Measurements from ENCODE around the gene DNMBP.

Gene DNMBP, protein sequence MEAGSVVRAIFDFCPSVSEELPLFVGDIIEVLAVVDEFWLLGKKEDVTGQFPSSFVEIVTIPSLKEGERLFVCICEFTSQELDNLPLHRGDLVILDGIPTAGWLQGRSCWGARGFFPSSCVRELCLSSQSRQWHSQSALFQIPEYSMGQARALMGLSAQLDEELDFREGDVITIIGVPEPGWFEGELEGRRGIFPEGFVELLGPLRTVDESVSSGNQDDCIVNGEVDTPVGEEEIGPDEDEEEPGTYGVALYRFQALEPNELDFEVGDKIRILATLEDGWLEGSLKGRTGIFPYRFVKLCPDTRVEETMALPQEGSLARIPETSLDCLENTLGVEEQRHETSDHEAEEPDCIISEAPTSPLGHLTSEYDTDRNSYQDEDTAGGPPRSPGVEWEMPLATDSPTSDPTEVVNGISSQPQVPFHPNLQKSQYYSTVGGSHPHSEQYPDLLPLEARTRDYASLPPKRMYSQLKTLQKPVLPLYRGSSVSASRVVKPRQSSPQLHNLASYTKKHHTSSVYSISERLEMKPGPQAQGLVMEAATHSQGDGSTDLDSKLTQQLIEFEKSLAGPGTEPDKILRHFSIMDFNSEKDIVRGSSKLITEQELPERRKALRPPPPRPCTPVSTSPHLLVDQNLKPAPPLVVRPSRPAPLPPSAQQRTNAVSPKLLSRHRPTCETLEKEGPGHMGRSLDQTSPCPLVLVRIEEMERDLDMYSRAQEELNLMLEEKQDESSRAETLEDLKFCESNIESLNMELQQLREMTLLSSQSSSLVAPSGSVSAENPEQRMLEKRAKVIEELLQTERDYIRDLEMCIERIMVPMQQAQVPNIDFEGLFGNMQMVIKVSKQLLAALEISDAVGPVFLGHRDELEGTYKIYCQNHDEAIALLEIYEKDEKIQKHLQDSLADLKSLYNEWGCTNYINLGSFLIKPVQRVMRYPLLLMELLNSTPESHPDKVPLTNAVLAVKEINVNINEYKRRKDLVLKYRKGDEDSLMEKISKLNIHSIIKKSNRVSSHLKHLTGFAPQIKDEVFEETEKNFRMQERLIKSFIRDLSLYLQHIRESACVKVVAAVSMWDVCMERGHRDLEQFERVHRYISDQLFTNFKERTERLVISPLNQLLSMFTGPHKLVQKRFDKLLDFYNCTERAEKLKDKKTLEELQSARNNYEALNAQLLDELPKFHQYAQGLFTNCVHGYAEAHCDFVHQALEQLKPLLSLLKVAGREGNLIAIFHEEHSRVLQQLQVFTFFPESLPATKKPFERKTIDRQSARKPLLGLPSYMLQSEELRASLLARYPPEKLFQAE (N-terminal part only)

DNA sequence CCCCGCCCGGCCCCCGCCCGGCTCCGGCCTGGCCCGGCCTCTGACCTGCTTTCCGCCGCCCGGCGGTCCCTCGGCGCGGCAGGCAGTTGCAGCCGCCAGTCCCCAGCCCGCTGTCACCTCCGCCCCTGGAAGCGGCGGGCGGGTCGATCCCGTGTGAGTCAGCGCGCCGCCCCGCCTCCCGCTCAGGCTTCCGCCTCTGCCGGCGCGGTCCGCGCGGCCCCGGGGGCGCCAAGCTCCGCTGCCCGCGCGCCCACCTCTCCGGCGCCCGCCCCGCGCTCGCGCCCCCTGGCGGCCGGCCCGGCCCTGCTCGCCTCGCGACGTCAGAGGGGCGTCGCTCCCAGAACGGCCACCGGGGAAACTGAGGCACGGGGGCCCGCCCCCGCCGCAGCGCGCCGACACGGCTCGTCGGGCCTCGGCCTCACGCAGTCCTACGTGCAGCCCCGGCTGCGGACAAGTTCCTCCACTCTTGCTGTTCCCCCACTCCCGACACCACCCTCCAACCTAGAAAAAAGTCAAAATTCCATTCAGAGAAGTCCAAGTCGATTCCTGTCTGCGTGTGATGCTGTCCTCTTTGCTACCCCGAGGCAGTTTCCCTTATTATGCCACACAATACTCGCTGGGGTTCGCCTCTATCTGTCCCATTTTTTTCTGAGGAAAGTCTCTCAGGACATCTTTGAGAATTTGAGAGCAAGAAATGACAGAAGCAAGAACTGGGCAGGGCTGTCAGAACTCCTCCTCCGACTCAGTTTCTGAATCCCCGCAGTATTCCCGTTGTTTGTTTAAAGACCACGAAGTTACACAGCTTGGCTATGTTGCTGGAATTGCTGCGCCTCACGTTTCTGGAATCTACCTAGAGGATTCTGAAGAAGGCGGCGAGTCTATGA lies at the start of gene DNMBP:
Gene DNMBP, minus strand, starts transcription at position 155 of the 884 bp plus-strand sequence. CDS start 37,823 bp downstream, outside the sequence.
- peak; percentile 100 for DNase-seq (ENCODE audit: low spot score)

DNA sequence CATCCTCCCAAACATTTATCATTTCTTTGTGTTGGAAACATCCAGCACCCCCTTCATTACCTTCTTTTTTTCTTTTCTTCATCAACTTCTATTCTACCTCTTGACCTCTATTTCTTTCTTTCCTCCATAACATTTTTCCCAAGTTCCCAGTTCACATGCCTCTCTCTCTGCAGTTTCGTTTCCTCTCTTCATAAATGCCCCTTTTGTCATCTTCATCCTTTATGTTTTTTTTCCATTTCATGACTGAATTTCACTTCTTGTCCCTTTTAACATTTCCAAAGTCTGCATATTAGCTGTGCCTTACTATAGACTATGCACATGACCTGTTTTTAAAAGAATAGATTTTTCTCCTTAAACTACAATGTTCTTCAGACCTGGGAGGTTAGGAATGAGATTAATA lies 48.2 kb upstream of the DNMBP start:
- DNase-seq (ENCODE audit: low spot score): no peak

- DNase-seq (ENCODE audit: low spot score): no peak
These were observed 44.1 kb upstream of the DNMBP start for GRCh38 chr10:100053686-100054460.

DNA sequence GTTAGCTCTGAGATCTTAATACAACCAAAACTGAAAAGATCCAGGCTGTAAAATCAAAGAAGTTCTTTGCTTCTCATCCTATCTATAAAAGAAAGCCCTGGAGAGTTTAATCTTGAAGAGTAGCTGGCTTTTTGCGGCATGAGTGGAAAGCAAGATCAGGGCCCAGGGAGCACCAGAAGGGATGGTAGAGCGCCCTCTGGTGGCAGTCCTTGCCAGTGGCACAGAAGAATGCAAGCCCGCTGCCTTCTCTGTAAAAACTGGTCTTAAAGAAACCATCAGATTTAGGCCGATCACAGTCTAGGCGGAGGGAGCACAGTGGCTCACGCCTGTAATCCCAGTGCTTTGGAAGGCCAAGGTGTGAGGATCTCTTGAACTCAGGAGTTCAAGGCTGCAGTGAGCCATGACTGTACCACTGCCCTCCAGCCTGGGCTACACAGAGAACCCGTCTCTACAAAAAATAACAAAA lies 36.3 kb upstream of the DNMBP start:
- peak; percentile 84 for DNase-seq (ENCODE audit: low spot score)

- no peak for DNase-seq (ENCODE audit: low spot score)
These were observed 35.8 kb upstream of the DNMBP start for GRCh38 chr10:100045592-100045991.

- no peak for DNase-seq (ENCODE audit: low spot score)
These were observed 34.0 kb upstream of the DNMBP start for GRCh38 chr10:100043796-100044195.

GRCh38 chr10:100043344-100043743 lies 33.6 kb upstream of the DNMBP start:
- no peak for DNase-seq (ENCODE audit: low spot score)

DNA sequence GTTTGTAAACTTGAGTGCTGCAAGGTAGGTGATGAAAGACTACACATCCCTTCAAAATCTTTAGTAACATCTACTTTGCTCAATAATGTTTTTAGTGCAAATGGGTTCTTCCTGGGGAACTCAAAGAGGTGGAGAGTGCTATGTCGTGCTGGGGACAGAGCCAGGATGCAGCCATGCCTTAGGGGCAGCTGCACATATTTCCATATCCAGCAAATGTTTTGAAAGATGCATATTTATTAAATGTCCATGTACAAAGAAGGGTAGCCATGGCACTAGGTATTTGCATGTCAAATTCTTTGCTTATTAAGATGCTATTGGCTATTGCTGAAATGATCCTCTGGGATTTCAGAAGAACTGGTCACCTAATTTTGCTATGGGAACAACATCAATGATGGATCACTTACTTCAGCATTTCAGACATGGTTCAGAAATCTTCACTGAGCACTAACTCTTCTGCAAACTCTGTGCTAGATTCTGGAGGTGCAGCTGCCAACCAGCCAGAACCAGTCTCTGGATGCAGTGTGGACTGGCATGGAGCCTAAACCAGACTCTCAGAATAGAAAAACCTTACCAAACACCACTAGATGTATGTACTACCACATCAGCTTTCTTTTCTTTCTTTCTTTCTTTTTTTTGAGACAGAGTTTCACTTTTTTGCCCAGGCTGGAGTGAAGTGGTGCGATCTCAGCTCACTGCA lies 31.7 kb upstream of the DNMBP start:
- DNase-seq (ENCODE audit: low spot score): no peak

DNA sequence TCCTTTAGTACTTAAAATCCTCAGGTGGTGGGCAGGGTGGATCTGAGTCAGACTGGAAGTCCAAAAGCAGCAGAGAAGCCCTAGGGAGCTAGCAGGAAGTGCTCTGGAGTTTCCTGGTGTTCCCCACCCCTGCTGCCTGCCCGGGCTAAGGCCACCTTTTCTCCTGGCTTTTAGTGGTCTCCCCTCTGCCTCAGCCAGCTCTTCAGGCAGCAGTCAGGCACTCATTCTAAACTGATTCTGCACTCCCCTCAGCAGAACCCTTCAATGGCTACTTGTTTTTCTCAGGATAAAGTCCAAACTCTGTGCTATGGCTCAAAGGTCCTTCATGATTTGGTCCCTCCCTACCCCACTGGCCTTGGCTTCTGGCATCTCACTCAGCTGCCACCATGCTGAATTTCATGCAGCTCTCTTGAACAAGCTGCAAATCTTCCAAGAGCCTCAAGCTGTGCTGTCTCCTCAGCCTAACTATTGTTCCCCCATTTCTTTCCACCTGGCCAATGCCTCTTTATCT lies 28.9 kb upstream of the DNMBP start:
- peak; percentile 15 for DNase-seq (ENCODE audit: low spot score)

DNA sequence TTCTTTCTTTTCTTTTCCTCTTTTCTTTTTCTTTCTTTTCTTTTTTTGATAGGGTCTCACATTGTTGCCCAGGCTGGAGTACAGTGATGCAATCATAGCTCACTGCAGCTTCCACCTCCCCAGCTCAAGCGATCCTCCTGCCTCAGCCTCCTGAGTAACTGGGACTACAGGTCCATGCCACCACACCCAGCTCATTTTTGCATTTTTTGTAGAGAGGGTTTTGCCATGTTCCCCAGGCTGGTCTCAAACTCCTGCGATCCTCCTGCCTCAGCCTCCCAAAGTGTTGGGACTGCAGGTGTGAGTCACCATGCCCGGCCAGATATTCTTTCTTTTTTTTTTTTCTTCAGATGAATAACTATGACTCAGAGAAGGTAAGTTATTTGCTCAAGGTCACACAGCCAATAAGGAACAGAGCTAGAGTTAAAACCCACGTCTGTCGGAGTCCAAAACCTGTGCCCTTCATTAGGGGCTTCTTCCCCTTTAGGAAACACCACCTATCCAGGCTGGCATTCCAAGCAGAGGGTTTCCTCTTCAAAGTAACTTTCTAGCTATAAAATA lies 28.1 kb upstream of the DNMBP start:
- DNase-seq (ENCODE audit: low spot score): no peak

- no peak for DNase-seq (ENCODE audit: low spot score)
These were observed 27.1 kb upstream of the DNMBP start for GRCh38 chr10:100036850-100037249.

DNA sequence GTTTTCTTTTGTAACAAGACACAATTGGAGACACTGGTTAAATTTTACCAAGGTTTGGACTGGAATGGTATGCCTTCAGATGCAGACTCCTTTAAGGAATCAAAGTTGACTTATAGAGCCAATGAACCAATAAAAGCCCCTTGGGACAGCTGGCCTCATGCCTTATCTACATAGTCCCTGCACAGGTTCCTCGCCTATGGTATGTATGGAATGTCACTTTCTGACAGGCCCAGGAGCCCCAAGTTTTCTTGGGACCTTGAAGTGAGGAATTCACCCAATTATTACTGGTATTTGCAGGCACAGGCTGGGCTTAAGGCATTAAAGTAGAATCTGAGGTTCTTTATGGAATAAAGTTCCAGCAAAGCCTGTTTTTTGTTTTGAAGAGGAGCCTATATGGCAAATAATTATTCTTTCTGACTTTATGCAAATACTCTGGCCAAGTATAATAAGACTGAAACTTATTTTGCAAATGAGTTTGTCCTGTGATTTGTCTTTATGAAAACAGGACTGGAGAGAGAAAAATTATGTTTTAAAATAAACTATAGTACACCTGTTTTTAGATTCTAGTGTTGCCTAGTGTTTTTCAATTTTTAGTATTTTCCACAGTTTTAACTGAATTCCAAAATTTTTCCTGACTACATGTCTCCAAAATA lies 24.1 kb upstream of the DNMBP start:
- DNase-seq (ENCODE audit: low spot score): no peak

- no peak for DNase-seq (ENCODE audit: low spot score)
These were observed 17.7 kb upstream of the DNMBP start for GRCh38 chr10:100027416-100027815.

DNA sequence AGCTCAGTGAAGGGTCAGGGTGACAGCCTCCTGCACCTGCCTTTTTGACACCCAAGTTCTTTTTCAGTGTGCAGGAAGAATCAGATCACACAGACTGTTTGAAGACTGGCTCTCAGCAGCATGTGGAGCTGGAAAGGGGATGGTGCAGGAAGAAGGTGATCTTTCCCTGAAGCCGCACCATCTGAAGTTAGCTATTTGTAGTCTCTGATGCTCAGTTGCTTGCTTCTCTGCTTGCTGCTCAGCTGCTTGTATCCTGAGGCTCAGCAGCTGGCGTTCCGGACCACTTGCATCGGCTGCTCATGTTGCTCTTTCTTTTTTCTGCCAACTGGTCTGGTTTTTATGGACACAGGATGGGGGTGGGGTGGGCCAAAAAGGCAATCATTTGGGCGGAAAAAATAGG lies 15.8 kb upstream of the DNMBP start:
- DNase-seq (ENCODE audit: low spot score): no peak

DNA sequence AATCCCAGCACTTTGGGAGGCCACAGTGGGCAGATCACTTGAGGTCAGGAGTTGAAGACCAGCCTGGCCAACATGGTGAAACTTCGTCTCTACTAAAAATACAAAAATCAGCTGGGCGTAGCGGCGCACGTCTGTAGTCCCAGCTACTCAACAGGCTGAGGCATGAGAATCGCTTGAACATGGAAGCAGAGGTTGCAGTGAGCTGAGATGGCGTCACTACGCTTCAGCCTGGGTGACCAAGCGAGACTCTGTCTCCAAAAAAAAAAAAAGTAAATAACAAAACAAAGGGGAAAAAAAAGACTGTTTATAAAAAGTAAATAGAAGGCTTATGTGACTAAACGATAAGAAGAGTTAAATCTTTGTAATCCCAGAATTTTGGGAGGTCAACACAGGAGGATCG lies 15.0 kb upstream of the DNMBP start:
- no peak for DNase-seq (ENCODE audit: low spot score)

DNA sequence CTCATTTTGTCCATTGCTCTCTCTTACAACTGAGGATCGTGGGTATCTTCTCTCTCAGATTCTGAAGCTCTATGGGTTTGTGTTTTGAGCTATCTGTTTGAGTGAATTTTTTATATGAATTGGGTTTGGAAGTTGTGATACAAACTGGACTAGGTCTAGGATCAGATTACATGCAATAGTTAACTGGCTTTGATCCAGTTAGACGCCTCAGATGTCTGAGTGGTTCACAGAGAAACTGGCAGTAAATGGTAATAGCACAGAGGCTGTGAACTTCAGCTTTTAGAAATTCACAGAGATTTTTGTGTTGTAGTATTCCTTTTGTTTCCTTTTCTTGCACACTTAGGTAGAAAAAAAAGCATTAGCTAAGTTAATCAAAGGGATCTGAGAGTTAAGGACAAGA lies 12.7 kb upstream of the DNMBP start:
- no peak for DNase-seq (ENCODE audit: low spot score)

DNA sequence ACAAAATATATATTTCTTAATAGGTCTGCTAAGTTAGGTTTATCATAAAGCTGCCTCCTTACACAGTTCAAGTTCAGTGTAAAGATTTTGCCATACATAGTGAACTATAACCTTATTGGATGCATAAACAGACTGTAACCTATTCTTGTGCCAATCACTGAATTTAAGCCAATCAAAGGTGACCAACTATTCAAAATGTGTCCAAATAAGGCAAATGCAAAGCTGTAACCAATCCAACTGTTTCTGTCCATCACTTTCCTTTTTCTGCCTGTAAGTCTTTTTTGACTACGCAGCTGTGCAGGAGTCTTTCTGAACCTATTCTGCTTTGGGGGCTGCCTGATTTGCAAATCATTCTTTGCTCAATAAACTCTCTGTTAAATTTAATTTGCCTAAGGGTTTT lies 11.6 kb upstream of the DNMBP start:
- no peak for DNase-seq (ENCODE audit: low spot score)

- no peak for DNase-seq (ENCODE audit: low spot score)
These were observed 11.1 kb upstream of the DNMBP start for GRCh38 chr10:100020886-100021253.
